ENCODE results near the gene PDE3A.

- TF ChIP-seq CTCF (conservative IDR thresholded peaks at IDR 0.05; ENCODE audit: low read length) = no peak
- TF ChIP-seq EZH2phosphoT487 (IDR thresholded peaks at IDR 0.05; ENCODE audit: borderline replicate concordance) = no peak
Observed at GRCh38 chr12:20653871-20654270, 285.5 kb downstream of the PDE3A start.

Measured in Loucy (cell line).